Cardiac muscle cell (in vitro differentiated cells and primary cell): ENCODE measurements around the gene SYT12. TPM values are rescaled to one million over a fixed set of nuclear protein-coding genes. Genes with fewer than 3 reads are reported as not detected.
"Not testable (repeated sequence)": the region's sequence is repeated elsewhere in the genome, so short reads cannot be mapped to it uniquely, and the experiment has no call there.

Experiments used
- DNase-seq, 2 donors: peaks; one replicate each; pipeline versions ENCODE4 v3.0.0 to v3.0.0-alpha.2; 2010 to 2017; ENCODE audit warnings: low read depth in 1 of 2, low spot score in 1 of 2
- H3K27ac ChIP-seq: fragments of 200-600 bp; sonication (generic); 2 replicates; pipeline ENCODE4 v1.5.1; 2016
- H3K27me3 ChIP-seq: fragments of 200-600 bp; sonication (generic); 2 replicates; pipeline ENCODE4 v1.6.0; 2016; ENCODE audit warnings: control low read depth
- H3K36me3 ChIP-seq: fragments of 200-600 bp; sonication (generic); 2 replicates; pipeline ENCODE4 v1.5.1; 2016; ENCODE audit warnings: control low read depth
- H3K4me1 ChIP-seq: fragments of 200-600 bp; sonication (generic); 2 replicates; pipeline ENCODE4 v1.8.1; 2017; ENCODE audit warnings: low read depth, mild to moderate bottlenecking, mixed run types
- H3K4me3 ChIP-seq: fragments of 200-600 bp; sonication (generic); 2 replicates; pipeline ENCODE4 v1.5.1; 2016; ENCODE audit warnings: mild to moderate bottlenecking
- H3K9me3 ChIP-seq: fragments of 200-600 bp; sonication (generic); 2 replicates; pipeline ENCODE4 v1.5.1; 2017; ENCODE audit warnings: low read depth, mild to moderate bottlenecking, control low read depth
- polyA plus RNA-seq: library from polyadenylated mRNA; unstranded; fragments of >200 nt; fragmentation: Nextera tagmentation; extraction: Ambion mirVana; gene quantifications from 2 replicates; pipeline ENCODE4 v1.2.1, GENCODE V29; 2016
- total RNA-seq: library from RNA; depleted of rRNA; stranded (reverse); fragments of >200 nt; gene quantifications from 2 replicates; pipeline ENCODE4 v1.2.3, GENCODE V29; 2016
- TF ChIP-seq, protein P1 (sequence below): IDR thresholded peaks from 2 replicates; pipeline ENCODE4 v1.5.1; 2012; ENCODE audit warnings: low read depth, mild to moderate bottlenecking, low read length

The SYT12 gene
- total and polyA plus RNA-seq, 2 experiments from 2014 or later: 0.21 TPM; not detected in 1

- Histone ChIP-seq H3K27me3 (no peaks in the 10 kb centered on the region), H3K36me3 (no peaks in the 10 kb centered on the region), H3K4me1 (no peaks in the 10 kb centered on the region), H3K27ac (no peak overlapping the region), H3K9me3 (no peaks in the 10 kb centered on the region), H3K4me3 (no peak overlapping the region)
- DNase-seq: no peak
- TF ChIP-seq, protein P1, sequence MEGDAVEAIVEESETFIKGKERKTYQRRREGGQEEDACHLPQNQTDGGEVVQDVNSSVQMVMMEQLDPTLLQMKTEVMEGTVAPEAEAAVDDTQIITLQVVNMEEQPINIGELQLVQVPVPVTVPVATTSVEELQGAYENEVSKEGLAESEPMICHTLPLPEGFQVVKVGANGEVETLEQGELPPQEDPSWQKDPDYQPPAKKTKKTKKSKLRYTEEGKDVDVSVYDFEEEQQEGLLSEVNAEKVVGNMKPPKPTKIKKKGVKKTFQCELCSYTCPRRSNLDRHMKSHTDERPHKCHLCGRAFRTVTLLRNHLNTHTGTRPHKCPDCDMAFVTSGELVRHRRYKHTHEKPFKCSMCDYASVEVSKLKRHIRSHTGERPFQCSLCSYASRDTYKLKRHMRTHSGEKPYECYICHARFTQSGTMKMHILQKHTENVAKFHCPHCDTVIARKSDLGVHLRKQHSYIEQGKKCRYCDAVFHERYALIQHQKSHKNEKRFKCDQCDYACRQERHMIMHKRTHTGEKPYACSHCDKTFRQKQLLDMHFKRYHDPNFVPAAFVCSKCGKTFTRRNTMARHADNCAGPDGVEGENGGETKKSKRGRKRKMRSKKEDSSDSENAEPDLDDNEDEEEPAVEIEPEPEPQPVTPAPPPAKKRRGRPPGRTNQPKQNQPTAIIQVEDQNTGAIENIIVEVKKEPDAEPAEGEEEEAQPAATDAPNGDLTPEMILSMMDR: no peak
These were observed 20.0 kb upstream of the SYT12 start for GRCh38 chr11:67002921-67003411.

GRCh38 chr11:67005200-67005599, 17.7 kb upstream of the SYT12 start:
- not testable (repeated sequence) for H3K27me3 ChIP-seq, H3K36me3 ChIP-seq, H3K27ac ChIP-seq, DNase-seq, H3K9me3 ChIP-seq, H3K4me3 ChIP-seq, H3K4me1 ChIP-seq

- Histone ChIP-seq H3K36me3 (no peaks in the 10 kb centered on the region), H3K9me3 (no peaks in the 10 kb centered on the region)
- DNase-seq: no peak
These were observed 16.7 kb upstream of the SYT12 start for GRCh38 chr11:67006029-67006884.

GRCh38 chr11:67007126-67007525, 15.8 kb upstream of the SYT12 start:
- Histone ChIP-seq H3K9me3 (no peaks in the 10 kb centered on the region), H3K36me3 (no peaks in the 10 kb centered on the region), H3K4me3 (no peak overlapping the region), H3K27me3 (no peaks in the 10 kb centered on the region), H3K4me1 (no peaks in the 10 kb centered on the region), H3K27ac (no peak overlapping the region)
- no peak for DNase-seq
- TF ChIP-seq, protein P1: no peak

More at GRCh38 chr11:67006029-67006884, 16.7 kb upstream of the SYT12 start:
- H3K27ac ChIP-seq: no peak overlapping the region
- H3K4me3 ChIP-seq: no peak overlapping the region
- H3K4me1 ChIP-seq: no peaks in the 10 kb centered on the region
- TF ChIP-seq, protein P1: no peak
- no peaks in the 10 kb centered on the region for H3K27me3 ChIP-seq

DNA sequence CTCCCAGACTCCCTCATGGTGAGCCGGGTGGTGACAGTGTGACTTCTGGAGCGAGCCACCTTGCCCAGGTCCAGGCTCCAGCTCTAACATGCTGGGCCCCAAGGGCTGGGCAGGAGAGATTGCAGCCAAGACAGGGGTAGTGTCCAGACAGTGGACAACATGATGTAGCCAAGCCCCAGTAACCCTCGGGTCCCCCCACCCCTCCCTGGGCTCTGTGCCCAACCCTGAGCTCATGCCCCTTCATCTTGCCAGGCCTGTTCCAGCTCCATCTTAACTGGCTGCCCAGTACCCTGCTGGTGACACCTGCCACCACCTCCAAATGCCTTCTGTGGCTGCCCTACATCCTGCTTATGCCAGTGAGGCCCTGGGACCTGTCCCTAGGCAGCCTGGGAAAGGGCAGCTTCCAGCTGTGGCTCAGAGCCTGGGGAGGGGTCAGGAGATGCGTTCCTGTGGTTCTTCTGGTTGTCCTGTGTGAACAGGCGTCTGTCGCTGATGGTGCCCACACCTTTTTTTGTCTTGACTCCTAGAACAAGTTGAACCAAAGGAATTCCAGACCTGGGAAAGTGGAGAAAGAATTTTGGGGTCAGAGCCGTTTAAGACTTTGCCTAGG, 12.5 kb upstream of the SYT12 start:
- Histone ChIP-seq H3K4me1 (no peaks in the 10 kb centered on the region), H3K9me3 (no peaks in the 10 kb centered on the region), H3K27me3 (no peaks in the 10 kb centered on the region), H3K4me3 (no peak overlapping the region), H3K27ac (no peak overlapping the region), H3K36me3 (no peaks in the 10 kb centered on the region)
- no peak for DNase-seq
- TF ChIP-seq, protein P1: no peak

- Histone ChIP-seq H3K36me3 (no peaks in the 10 kb centered on the region), H3K9me3 (no peaks in the 10 kb centered on the region), H3K4me1 (no peaks in the 10 kb centered on the region), H3K27ac (no peak overlapping the region), H3K4me3 (no peak overlapping the region), H3K27me3 (no peaks in the 10 kb centered on the region)
- DNase-seq: no peak
- TF ChIP-seq, protein P1: no peak
These were observed 9.4 kb upstream of the SYT12 start for GRCh38 chr11:67013511-67014045.
